Daoy (cell line): ENCODE data around the gene PATZ1. TPM values are rescaled to one million over a fixed set of nuclear protein-coding genes. Genes with fewer than 3 reads are reported as not detected.

Experiments
- DNase-seq: peaks from one replicate; pipeline ENCODE4 v3.0.0-alpha.2; 2015; ENCODE audit warnings: low read depth
- total RNA-seq: library from RNA; depleted of rRNA; stranded (reverse); fragments of >200 nt; shearing (Covaris generic); gene quantifications from 2 replicates; pipeline ENCODE4 v1.2.3, GENCODE V29; 2014

PATZ1 gene
- total RNA-seq, 1 experiment from 2014 or later: 19.5 TPM

GRCh38 chr22:31313366-31314147, 32.6 kb downstream of the PATZ1 start:
- DNase-seq: peak; percentile 28

GRCh38 chr22:31308181-31308580, 38.0 kb downstream of the PATZ1 start:
- no peak for DNase-seq

- no peak for DNase-seq
Measured at GRCh38 chr22:31305194-31305593, 41.0 kb downstream of the PATZ1 start.

GRCh38 chr22:31302537-31302936, 43.6 kb downstream of the PATZ1 start:
- DNase-seq: no peak

GRCh38 chr22:31302006-31302405, 44.1 kb downstream of the PATZ1 start:
- no peak for DNase-seq

- no peak for DNase-seq
Measured at GRCh38 chr22:31300896-31301295, 45.2 kb downstream of the PATZ1 start.

- DNase-seq: no peak
Measured at GRCh38 chr22:31295831-31296657, 50.1 kb downstream of the PATZ1 start.

GRCh38 chr22:31295360-31295759, 50.8 kb downstream of the PATZ1 start:
- DNase-seq: no peak

GRCh38 chr22:31292236-31292989, 53.7 kb downstream of the PATZ1 start, which contains the start of gene PIK3IP1:
TSS of gene PIK3IP1 (minus strand) at chr22:31292488. CDS start at chr22:31292344, 144 bp downstream.
- DNase-seq: peak; percentile 79

- peak; percentile 21 for DNase-seq
Measured at GRCh38 chr22:31291481-31292235, 54.5 kb downstream of the PATZ1 start.

GRCh38 chr22:31290494-31291471, 55.4 kb downstream of the PATZ1 start:
- peak; percentile 95 for DNase-seq

GRCh38 chr22:31289344-31289743, 56.8 kb downstream of the PATZ1 start:
- no peak for DNase-seq

- no peak for DNase-seq
Measured at GRCh38 chr22:31288496-31289240, 57.5 kb downstream of the PATZ1 start.

GRCh38 chr22:31287818-31288495, 58.2 kb downstream of the PATZ1 start:
- no peak for DNase-seq

- DNase-seq: no peak
Measured at GRCh38 chr22:31286360-31287255, 59.5 kb downstream of the PATZ1 start.

- no peak for DNase-seq
Measured at GRCh38 chr22:31284281-31285155, 61.6 kb downstream of the PATZ1 start.
